ENCODE data around the gene TNFAIP6.
"Not testable (repeated sequence)": the region's sequence is repeated elsewhere in the genome, so short reads cannot be mapped to it uniquely, and the experiment has no call there.

The TNFAIP6 gene

DNA sequence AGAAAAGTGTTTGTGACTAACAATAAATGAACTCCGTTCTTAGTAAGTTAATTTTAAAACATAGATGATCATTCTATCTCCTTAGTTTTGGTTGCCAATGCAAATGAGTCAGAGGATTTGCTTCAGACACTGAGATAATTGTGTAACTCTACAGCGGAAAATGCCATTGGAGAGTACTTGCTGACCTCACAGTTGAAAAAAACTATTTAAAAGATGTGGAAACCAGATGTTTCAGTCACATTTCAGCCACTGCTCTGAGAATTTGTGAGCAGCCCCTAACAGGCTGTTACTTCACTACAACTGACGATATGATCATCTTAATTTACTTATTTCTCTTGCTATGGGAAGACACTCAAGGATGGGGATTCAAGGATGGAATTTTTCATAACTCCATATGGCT is at the start of gene TNFAIP6:
Gene TNFAIP6, plus strand, starts transcription at position 234 of the 400 bp plus-strand sequence. Its CDS starts 75 bp downstream, at position 309.
- DNase-seq: peak; percentile 59

DNA sequence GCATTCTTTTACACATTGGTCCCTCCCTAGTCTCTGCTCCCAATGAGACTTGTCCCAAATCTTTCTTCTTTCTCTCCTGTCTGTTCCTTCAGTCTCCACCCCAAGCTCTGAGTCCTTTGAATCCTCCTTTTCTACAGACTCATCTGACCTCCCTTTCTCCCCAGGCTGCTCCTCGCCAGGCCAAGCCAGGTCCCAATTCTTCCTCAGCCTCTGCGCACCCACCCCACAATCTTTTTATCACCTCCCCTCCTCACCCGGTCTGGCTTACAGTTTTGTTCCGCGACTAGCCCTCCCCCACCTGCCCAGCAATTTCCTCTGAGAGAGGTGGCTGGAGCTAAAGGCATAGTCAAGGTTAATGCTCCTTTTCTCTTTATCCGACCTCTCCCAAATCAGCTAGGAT is 47.1 kb upstream of the TNFAIP6 start:
- not testable (repeated sequence) for DNase-seq

DNA sequence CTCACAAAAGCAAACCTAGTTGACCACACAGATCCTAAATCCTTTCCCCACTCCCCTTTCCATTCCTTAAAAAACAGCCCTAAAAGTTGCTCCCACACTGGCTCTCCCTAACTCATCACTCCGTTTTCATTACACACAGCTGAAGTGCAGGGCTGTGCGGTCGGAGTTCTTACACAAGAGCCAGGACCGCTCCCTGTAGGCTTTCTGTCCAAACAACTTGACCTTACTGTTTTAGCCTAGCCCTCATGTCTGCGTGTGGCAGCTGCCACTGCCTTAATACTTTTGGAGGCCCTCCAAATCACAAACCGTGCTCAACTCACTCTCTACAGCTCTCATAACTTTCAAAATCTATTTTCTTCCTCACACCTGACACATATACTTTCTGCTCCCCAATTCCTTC is 45.0 kb upstream of the TNFAIP6 start:
- not testable (repeated sequence) for DNase-seq

DNA sequence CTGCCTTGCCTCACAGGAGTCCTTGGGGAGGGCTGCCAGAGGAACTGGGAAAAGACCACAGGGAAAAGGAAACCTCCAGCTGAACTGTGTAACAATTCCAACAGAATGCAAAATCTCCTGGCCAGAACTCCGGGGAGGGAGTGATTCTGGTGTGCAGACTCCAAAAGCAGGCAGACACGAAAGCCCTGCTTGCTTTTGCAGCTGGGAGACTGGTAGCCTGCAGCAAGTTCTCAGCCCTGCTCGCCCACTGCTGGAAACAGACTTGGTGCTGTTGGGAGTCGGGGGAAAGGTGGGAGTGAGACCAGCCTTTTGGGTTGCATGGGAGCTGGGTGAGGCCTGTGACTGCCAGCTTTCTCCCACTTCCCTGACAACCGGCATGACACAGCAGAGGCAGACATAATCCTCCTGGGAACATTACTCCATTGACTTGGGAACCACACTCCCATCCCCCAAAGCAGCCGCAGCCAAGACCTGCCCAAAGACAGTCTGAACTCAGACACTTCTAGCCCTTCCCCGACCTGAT is 42.0 kb upstream of the TNFAIP6 start:
- DNase-seq: no peak

DNA sequence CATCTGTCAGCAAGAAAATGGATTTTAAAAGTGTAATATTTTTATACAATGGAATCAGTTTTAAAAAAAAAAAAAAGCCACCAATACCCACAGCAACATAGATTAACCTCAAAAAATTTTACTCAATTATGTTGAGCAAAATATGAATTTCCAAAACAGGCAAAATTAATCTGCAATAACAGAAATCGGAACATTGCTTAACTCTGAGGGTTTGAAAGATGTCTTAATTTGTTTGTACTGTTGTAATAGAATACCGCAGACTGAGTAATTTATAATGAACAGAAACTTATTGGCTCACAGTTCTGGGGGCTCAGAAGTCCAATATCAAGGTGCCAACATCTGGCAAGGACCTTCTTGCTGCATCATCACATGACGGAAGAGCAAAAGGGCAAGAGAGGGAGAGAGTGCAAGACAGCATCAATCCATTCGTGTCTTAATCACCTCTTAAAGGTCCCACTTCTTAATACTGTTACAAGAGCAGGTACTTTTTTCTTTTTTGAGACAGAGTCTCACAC is 31.8 kb upstream of the TNFAIP6 start:
- DNase-seq: no peak

DNA sequence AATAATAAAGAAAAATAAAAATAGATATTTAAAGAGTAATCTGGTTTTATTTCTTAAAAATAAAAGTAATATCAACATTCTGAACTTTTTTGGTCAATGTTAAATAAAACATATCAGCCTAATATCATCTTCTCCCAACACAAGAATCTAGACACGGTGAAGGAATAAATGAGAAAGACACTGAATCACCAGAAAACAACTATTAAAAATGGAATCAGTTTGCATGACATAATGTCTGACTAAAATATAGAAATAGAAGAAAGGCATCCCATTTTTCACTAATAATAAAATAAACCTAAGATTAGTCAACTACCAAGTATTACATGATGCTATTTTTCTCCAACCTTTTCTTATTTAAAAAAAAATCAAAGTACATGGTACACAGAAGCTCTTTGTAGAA is 30.8 kb upstream of the TNFAIP6 start:
- DNase-seq: no peak

GRCh38 chr2:151329998-151330397 is 27.4 kb upstream of the TNFAIP6 start:
- no peak for DNase-seq

DNA sequence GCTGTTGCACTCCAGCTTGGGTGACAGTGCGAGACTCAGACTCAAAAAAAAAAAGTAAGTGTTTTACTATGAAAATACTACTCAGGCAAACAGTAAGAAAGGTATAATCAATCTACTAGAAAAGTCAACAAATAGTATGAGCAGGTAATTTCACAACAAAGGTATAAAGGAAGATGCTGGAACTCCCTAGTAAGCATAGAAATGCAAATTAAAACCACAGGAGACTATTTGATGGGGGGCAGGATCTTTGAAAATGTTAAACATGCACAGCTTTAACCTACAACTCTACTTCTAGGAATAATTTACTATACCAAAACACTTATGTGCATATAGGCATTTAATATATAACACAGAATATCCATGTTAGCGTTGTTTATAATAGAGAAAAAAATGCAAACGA is 24.3 kb upstream of the TNFAIP6 start:
- DNase-seq: no peak

- no peak for DNase-seq
Measured at GRCh38 chr2:151334082-151334815, 23.1 kb upstream of the TNFAIP6 start.

DNA sequence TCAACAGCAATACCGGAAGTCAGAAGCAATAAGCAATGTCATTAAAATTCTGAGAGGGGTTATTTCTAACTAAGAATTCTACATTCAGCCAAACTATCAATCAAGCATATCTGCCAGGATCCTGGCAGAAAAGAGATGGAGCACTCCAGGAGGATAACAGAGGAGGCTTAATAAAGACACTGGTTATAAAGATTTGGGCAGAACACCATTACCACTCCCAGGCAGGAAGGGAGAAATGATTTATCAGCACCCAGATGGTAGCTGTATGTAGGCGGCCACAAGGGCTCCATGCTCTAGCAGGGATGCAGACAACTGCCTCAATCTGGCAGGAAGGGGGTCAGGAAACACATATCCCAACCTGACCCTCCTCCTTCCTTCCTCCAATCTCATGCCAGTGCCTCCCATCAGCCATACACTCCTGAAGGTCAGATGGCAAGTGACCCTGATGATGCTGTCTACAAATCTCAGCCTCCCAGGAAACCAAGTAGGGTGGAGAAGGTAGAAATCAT is 20.5 kb upstream of the TNFAIP6 start:
- no peak for DNase-seq

DNA sequence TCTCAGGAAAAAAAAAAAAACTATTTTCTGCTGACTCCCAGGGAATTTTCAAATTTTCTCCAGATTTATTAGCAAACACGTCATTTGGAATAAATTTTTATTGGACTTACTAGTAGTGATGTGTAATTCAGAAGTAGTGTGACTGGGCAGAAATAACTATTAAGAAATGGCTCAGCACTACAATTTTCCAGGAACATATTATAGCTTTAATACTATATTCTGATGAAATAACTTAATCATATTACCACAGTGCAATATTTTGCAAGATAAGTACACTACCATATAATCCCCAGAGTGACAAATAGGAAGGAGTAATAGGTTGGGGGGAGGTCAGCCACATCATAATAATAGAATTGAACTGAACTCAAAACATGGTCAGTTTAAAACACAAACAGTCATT is 19.7 kb upstream of the TNFAIP6 start:
- DNase-seq: no peak

- DNase-seq: peak; percentile 27
Measured at GRCh38 chr2:151338115-151338514, 19.3 kb upstream of the TNFAIP6 start.

DNA sequence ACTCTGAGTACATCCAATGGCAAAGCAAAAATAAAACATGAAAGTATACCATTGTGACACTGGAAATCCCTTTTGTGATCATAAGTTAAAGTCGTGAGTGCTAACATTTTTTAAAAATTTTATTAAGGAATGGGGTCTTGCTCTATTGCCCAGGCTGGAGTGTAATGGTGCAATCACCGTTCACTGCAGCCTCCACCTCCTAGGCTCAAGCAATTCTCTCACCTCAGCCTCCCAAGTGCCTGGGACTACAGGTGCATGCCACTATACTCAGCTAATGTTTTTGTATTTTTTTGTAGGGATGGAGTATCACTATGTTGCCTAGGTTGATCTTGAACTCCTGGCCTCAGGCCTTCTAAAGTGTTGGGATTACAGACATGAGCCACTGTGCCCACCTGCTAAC is 14.3 kb upstream of the TNFAIP6 start:
- DNase-seq: no peak

DNA sequence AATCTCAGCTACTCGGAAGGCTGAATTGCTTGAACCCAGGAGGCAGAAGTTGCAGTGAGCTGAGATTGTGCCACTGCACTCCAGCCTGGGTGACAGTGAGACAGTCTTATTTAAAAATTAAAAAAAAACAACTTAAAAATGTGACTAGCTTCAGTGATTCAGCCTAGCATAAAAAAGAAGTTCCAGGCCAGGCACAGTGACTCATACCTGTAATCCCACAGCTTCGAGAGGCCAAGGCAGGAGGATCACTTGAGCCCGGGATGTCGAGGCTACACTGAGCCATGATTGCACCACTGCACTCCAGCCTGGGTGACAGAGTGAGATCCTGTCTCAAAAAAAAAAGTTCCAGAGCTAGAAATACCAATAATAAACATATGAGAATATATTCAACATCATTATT is 13.2 kb upstream of the TNFAIP6 start:
- DNase-seq: not testable (repeated sequence)

DNA sequence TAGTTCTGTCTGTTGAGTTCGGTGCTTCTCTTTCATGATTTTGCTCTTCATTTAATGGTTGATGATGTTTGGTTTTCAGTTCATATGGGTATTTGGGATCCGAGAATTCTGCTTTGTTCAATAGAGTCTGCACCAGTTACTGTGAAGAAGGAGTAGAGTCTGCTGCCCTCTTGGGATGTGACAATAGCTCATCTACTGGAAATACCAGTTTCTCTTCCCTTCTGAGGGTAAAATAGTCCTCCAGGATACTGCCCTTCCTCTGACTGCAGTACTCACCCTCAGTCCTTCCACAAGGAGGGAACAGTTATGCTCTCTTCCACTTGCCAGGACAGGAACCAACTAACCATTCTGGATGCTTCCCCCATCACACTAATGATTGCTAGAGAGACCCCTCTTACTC is 12.5 kb upstream of the TNFAIP6 start:
- DNase-seq: no peak

- DNase-seq: no peak
Measured at GRCh38 chr2:151347294-151347693, 10.1 kb upstream of the TNFAIP6 start.

- DNase-seq: peak; percentile 90
Measured at GRCh38 chr2:151347906-151348305, 9.5 kb upstream of the TNFAIP6 start.

DNA sequence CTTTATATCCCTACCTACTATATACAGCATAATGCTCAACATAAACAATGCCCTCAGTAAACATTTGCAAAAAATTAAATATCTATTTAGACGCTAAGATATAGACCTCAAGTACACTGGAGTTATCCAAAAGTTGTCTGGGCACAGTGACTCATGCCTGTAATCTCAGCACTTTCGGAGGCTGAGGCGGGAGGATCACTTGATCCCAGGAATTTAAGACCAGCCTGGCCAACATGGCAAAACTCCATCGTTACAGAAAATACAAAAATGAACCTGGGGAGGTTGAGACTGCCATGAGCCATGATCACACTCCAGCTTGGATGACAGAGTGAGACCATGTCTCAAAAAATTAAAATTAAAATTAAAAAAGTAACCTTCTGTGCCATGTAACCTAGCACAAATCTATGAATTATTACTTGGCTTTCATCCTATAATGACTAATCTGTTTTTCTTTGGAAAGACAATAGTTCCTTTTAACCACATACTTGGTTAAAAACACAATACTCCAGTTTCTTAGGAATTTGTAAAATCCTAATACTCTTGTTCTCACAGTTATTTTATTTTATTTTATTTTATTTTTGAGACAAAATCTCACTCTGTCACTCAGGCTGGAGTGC is 6.7 kb upstream of the TNFAIP6 start:
- DNase-seq: no peak

DNA sequence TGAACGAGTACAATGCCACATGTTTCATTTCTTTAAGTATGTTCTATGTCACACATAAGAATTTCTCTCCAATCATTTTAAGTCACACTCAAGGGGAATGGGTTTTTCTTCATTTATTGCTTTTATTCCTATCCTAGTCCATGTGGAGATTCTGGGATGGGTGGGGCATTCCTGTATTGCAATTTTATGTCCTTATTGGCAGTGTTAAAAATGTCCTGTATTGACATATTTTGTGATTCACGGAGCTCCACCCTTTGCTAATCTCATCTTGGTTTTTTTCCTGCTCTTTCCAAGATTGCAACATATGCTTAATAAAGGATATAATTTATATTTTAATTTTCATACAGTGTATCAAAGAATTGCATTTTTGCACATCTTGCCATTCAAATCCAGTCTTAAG is 3.4 kb upstream of the TNFAIP6 start:
- DNase-seq: no peak

- DNase-seq: no peak
Measured at GRCh38 chr2:151354807-151355206, 2.6 kb upstream of the TNFAIP6 start.

GRCh38 chr2:151358166-151358970 is 976 bp downstream of the TNFAIP6 start:
- no peak for DNase-seq

- no peak for DNase-seq
Measured at GRCh38 chr2:151359768-151360461, 2.5 kb downstream of the TNFAIP6 start.

Measured in OCI-M1 (cell line).